Right lobe of liver (tissue), 4 donors: ENCODE data around the gene IGSF21.

Experiments used
- POLR2A ChIP-seq: fragments of 450-650 bp; IDR thresholded peaks from one replicate; pipeline ENCODE4 v1.6.1; 2017; ENCODE audit warnings: antibody characterized with exemption, mild to moderate bottlenecking
- TF ChIP-seq, protein P1 (sequence below), 4 donors: fragments of 200-600 bp in 3 of 4; fragments of 450-650 bp in 1 of 4; IDR thresholded peaks; one replicate each; pipeline versions ENCODE4 v1.5.1 to v1.8.0; 2016 to 2022; ENCODE audit warnings: antibody characterized with exemption in 4 of 4, mild to moderate bottlenecking in 2 of 4
- donor health status: DM: no; HTN: no; CAD: no.
- donor health status: DM: no; HTN: no; CAD: no.
- donor health status: DM: no; HTN: yes; CAD: no.

DNA sequence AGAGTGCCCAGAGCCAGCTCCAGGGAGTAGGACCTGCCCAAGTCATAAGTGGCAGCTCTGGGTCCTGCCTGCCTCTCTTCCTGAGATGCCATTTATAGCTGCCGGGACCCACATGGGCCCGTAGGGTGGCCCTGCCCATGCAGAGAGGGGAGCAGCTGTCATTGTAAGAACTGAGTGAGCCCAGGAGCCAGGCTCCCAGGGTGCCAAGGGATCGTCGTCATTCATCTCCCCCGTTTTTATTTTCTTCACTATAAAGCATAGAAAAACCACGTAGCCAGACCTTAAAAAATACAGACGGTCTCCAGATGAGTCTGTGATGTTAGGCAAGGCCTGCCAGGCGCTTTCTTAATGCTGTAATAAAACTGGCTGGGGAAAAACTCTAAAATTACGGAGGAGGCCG is 90.7 kb downstream of the IGSF21 start:
- TF ChIP-seq, protein P1, sequence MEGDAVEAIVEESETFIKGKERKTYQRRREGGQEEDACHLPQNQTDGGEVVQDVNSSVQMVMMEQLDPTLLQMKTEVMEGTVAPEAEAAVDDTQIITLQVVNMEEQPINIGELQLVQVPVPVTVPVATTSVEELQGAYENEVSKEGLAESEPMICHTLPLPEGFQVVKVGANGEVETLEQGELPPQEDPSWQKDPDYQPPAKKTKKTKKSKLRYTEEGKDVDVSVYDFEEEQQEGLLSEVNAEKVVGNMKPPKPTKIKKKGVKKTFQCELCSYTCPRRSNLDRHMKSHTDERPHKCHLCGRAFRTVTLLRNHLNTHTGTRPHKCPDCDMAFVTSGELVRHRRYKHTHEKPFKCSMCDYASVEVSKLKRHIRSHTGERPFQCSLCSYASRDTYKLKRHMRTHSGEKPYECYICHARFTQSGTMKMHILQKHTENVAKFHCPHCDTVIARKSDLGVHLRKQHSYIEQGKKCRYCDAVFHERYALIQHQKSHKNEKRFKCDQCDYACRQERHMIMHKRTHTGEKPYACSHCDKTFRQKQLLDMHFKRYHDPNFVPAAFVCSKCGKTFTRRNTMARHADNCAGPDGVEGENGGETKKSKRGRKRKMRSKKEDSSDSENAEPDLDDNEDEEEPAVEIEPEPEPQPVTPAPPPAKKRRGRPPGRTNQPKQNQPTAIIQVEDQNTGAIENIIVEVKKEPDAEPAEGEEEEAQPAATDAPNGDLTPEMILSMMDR (IDR thresholded peaks at IDR 0.05) = no peak
- TF ChIP-seq POLR2A = no peak
